Activated T-cell treated with anti-CD3 and anti-CD28 coated beads, Interleukin-2, amount 50 U/mL, for 24 hours (primary cell): Measurements from ENCODE around the gene AGMO.

ENCODE experiments used
- DNase-seq: peaks from one replicate; pipeline ENCODE4 v3.0.0-alpha.2; 2020
- H3K27ac Mint-ChIP-seq: 2 replicates; pipeline ENCODE4 v1.8.0; 2020; ENCODE audit warnings: mild to moderate bottlenecking, mixed read lengths
- H3K27me3 Mint-ChIP-seq: 2 replicates; pipeline ENCODE4 v1.8.0; 2020; ENCODE audit warnings: mixed read lengths
- H3K36me3 Mint-ChIP-seq: 2 replicates; pipeline ENCODE4 v1.8.0; 2020; ENCODE audit warnings: low read depth, mixed read lengths
- H3K4me1 Mint-ChIP-seq: 2 replicates; pipeline ENCODE4 v1.8.0; 2020; ENCODE audit warnings: low read depth, mixed read lengths
- H3K4me3 Mint-ChIP-seq: 2 replicates; pipeline ENCODE4 v1.8.0; 2020; ENCODE audit warnings: mild to moderate bottlenecking, moderate library complexity, mixed read lengths
- H3K9me3 Mint-ChIP-seq: 2 replicates; pipeline ENCODE4 v1.8.0; 2020; ENCODE audit warnings: mixed read lengths

The AGMO gene

DNA sequence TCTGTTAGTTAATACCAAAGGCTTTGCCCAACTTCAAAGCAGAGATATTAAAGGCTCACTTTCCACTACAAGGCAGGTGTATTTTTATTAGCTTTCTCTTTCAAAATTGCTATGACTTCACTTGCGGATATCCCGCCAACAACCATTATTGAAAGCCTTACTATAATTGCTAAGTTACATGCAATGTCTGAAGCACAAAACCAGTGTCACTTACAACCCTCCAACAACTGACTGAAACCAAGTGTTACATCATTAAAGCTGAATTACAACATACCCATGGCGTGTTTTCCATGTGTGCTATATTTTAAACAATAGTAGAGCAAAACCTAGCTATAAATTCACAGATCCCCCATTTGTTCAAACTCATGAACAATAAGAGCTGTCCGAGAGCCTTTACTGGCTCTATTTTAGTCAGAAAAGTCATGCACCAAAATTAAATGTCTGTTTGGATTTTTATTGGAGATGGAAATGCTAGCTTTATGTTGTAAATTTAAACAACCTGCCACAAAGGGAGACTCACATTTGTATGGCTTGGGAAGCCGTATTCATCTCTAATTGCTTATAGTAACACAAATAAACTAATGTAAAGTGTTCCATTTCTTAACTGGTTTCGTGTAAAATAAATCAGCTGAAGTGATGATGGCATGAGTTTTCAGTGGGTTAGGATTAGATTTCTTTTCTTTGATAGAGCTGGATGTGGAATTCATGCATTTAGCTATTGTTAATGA is 227.1 kb downstream of the AGMO start:
- Mint-ChIP-seq H3K4me3 (no peak overlapping the region), H3K27ac (no peak overlapping the region), H3K4me1 (no peaks in the 10 kb centered on the region), H3K27me3 (no peaks in the 10 kb centered on the region), H3K36me3 (no peaks in the 10 kb centered on the region), H3K9me3 (peaks cover 8% of the 10 kb centered on the region)
- DNase-seq = no peak

DNA sequence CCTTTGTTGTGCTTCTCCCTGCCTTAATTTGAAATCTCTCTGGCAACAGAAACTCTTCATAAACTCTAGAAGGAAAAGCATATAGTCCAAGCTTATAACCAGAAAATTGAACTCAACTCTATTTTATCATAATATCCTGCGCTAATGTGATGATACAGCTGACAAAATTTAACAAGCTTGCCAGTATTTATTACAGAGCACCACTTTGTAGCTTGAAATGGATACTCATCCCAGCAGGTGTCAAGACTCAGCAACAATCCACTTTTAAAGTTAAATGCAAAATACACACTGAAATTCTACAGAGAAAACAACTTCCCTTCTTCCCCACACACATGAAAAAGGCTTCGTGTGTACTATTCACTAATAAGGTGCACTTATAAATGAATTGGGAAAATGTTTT is 228.9 kb downstream of the AGMO start:
- Mint-ChIP-seq H3K4me3 (no peak overlapping the region), H3K9me3 (no peaks in the 10 kb centered on the region), H3K4me1 (no peaks in the 10 kb centered on the region), H3K27ac (no peak overlapping the region), H3K27me3 (no peaks in the 10 kb centered on the region), H3K36me3 (no peaks in the 10 kb centered on the region)
- no peak for DNase-seq

DNA sequence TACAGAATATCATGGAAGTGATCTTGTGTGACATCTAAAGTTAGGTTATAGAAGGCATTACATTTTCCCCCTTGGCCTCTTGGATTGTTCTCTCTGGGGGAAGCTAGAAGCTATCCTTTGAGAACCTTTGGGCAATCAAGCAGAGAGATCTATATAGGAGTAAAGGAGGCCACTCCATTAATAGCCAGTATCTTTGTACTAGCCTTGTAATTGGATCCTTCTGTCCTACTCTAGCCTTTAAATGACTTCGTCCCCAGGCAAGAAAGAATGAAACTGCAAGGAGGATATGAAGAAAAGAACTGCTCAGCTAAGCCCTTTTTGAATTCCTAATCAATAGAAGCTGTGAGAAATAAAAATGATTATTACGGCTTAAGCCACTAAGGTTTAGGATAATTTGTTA is 230.9 kb downstream of the AGMO start:
- H3K4me1 Mint-ChIP-seq = no peaks in the 10 kb centered on the region
- H3K27ac Mint-ChIP-seq = no peak overlapping the region
- DNase-seq = no peak
- no peaks in the 10 kb centered on the region for H3K9me3 Mint-ChIP-seq
- H3K4me3 Mint-ChIP-seq = no peak overlapping the region
- no peaks in the 10 kb centered on the region for H3K36me3 Mint-ChIP-seq
- no peaks in the 10 kb centered on the region for H3K27me3 Mint-ChIP-seq

DNA sequence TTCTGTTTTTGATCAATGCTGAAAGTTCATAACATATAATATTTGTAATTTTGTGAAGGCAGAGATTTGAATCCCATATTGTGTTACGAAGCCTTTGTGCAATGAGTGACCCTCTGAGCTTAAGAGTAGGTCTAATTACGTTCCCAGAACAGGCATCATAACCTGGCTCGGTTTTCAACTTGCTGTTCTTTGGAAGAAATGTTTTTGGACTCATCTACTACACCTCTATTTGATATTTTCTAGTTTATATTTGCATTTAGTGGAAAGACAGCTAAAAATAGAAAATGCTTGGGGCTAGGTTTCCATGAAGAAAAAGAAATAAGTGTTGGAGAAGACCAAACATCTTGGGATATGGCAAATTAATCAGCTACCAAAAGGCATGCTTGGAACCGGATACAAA is 234.8 kb downstream of the AGMO start:
- H3K9me3 Mint-ChIP-seq = no peaks in the 10 kb centered on the region
- no peaks in the 10 kb centered on the region for H3K36me3 Mint-ChIP-seq
- H3K4me3 Mint-ChIP-seq = no peak overlapping the region
- no peak overlapping the region for H3K27ac Mint-ChIP-seq
- no peaks in the 10 kb centered on the region for H3K27me3 Mint-ChIP-seq
- H3K4me1 Mint-ChIP-seq = no peaks in the 10 kb centered on the region
- DNase-seq = no peak

DNA sequence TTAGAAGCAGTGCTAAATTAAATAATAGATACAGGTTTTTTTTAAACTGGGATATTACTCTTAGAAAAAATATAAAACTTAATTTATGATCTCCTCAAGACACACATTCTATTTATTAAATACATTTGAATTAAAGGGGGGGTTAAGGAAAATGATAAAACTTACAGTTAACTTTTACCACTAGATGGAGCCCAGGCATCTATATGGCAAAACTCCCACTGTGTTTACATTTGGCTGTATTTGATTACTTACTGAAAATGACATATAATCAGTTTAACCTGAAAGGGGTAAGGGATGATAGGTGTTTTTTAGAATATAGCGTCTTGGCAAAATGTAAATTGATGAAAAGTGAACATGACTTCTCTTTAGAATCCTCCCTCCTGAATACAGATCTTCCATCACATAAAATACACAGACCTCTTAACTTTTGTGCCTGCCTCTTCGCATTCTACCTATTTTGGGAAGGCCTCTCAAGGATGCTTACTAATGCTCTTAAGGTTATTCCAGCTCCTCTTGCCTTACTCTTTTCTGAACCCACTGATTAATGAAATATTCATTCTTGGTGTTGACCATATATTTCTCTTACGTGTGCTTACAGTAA is 235.7 kb downstream of the AGMO start:
- H3K27me3 Mint-ChIP-seq = no peaks in the 10 kb centered on the region
- DNase-seq = no peak
- no peaks in the 10 kb centered on the region for H3K9me3 Mint-ChIP-seq
- H3K4me1 Mint-ChIP-seq = no peaks in the 10 kb centered on the region
- no peaks in the 10 kb centered on the region for H3K36me3 Mint-ChIP-seq
- no peak overlapping the region for H3K4me3 Mint-ChIP-seq
- no peak overlapping the region for H3K27ac Mint-ChIP-seq

DNA sequence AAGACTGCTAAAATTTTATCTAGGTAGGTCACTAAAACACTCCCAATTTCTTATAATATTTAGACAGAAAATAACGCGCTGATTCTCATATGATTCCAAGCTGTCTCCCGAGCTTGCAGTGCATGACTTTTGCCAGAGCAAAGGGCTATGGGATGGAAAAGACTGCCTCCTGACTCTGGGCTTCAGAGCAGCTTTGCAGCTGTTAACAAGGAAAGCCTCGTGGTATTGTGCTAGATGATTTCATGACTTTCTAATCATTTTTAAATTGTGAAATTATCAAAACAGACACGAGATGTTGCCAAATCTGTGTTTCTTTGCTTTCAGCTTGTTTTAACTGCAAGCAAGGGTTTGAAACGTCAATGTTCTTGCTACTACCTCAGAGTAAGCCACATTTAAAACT is 238.3 kb downstream of the AGMO start:
- no peak overlapping the region for H3K4me3 Mint-ChIP-seq
- no peaks in the 10 kb centered on the region for H3K27me3 Mint-ChIP-seq
- H3K27ac Mint-ChIP-seq = no peak overlapping the region
- no peaks in the 10 kb centered on the region for H3K9me3 Mint-ChIP-seq
- no peaks in the 10 kb centered on the region for H3K36me3 Mint-ChIP-seq
- DNase-seq = no peak
- no peaks in the 10 kb centered on the region for H3K4me1 Mint-ChIP-seq

DNA sequence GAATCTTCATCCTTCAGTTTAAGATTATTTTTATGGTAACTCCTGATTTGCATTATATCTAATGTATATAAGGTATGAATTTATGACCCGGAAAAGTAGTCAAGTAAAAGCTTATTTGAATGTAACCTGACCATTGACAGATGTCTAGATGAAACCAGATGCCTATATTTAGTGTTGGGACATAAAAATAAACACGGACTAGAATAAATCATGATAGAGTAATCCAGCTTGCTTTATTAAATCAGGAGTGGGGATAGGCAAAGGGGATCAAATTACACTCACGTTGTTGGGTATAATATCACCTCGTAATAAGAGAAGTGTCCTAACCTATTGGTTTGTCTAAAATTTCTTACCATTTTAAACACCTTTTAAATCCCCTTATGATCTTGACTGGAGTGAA is 244.6 kb downstream of the AGMO start:
- H3K36me3 Mint-ChIP-seq = no peaks in the 10 kb centered on the region
- H3K4me1 Mint-ChIP-seq = no peaks in the 10 kb centered on the region
- no peak for DNase-seq
- H3K4me3 Mint-ChIP-seq = no peak overlapping the region
- H3K9me3 Mint-ChIP-seq = no peaks in the 10 kb centered on the region
- H3K27me3 Mint-ChIP-seq = no peaks in the 10 kb centered on the region
- no peak overlapping the region for H3K27ac Mint-ChIP-seq

DNA sequence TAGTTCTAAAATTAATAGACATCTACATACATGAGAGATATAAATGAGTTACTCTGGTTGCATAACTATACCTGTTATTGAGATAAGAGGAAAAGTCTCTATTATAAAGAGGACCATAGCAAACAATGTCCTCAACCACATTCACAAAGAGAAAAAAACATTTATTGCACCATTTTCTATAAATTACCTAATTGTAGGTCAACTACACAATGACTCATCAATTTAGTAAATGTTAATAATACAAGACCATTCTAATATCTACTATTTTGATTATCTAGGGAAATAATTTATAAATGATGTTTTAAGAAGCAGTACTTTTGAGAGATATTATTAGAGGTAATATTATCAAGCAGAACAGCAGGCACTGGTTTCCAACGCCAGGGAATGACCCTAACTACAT is 246.1 kb downstream of the AGMO start:
- Mint-ChIP-seq H3K27ac (no peak overlapping the region), H3K9me3 (peaks cover 3% of the 10 kb centered on the region), H3K4me1 (no peaks in the 10 kb centered on the region), H3K27me3 (no peaks in the 10 kb centered on the region), H3K4me3 (no peak overlapping the region), H3K36me3 (no peaks in the 10 kb centered on the region)
- no peak for DNase-seq

DNA sequence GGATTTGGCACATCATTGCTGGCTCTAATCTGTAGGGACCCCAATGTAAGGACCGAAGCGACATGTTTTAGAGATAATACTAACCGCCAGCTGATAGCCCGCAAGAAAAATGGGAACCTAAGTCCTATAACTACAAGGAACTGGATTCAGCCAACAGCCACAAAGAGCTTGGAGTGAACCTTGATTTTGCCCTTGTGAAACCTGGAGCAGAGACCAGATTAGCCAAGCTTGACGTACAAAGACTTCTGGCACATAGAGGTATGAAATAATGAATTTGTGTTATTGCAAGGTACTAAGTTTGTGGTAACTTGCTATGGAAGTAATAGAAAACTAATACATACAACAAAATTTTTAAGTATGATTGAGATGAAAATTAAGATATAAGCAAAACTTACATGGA is 246.9 kb downstream of the AGMO start:
- H3K36me3 Mint-ChIP-seq = no peaks in the 10 kb centered on the region
- no peaks in the 10 kb centered on the region for H3K4me1 Mint-ChIP-seq
- peaks cover 4% of the 10 kb centered on the region for H3K9me3 Mint-ChIP-seq
- no peaks in the 10 kb centered on the region for H3K27me3 Mint-ChIP-seq
- H3K4me3 Mint-ChIP-seq = no peak overlapping the region
- no peak for DNase-seq
- H3K27ac Mint-ChIP-seq = no peak overlapping the region

DNA sequence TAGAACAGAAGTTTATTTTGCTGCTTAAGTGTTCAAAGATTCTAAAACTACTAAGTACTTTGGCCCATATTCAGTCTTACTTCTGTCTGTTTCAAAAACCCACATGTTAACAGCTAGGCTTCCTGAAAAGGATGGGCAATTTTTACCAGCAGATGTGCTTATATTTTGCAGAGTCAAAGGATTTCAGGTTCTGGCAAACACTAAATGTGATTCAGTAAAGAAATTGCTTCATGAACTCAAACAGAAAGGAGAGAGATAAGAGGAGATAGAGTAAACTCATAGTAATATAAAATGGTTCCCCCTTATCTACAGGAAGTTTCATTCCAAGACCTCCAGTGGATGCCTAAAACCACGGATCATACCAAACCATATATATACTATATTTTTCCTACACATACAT is 248.5 kb downstream of the AGMO start:
- Mint-ChIP-seq H3K27ac (no peak overlapping the region), H3K9me3 (peaks cover 4% of the 10 kb centered on the region), H3K27me3 (no peaks in the 10 kb centered on the region), H3K36me3 (no peaks in the 10 kb centered on the region), H3K4me1 (no peaks in the 10 kb centered on the region), H3K4me3 (no peak overlapping the region)
- DNase-seq = no peak

DNA sequence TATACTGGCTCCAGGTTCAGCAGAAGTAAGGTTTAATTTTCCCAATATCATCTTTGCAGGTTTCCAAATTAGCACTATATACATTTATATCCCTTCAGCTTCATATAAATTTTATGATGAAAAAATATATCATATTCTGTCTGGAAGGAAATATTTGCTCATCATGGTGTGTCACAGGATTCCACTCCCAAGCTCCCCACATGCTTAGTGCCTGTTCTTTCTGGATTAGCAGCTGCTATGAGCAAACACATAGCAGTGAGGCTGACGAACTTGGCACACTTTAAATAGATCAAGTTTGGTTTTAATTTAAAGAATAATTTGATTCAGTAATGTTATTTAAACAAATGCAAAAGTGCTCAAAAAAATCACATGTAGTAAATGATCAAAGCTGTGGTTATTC is 251.9 kb downstream of the AGMO start:
- H3K27me3 Mint-ChIP-seq = no peaks in the 10 kb centered on the region
- no peaks in the 10 kb centered on the region for H3K4me1 Mint-ChIP-seq
- no peak overlapping the region for H3K27ac Mint-ChIP-seq
- no peak for DNase-seq
- H3K4me3 Mint-ChIP-seq = no peak overlapping the region
- no peaks in the 10 kb centered on the region for H3K36me3 Mint-ChIP-seq
- H3K9me3 Mint-ChIP-seq = peaks cover 4% of the 10 kb centered on the region

DNA sequence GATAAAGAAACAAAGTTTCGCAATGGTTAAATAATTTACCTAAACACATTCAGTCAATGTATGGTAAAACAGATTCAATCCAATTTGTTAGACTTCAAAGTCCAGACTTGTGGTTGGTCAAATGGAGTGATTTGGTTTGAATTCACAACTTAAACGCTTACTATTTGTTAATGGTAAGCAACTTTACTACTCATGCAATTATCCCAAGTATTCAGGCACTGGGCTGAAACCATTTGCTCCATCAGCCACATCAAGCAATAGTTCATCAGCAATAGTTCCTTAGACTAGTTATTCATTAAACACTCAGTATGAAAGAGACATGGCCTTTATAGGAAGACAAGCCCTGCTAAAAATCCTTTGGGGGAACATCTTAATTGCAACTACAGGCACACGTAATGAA is 253.0 kb downstream of the AGMO start:
- Mint-ChIP-seq H3K4me1 (no peaks in the 10 kb centered on the region), H3K27me3 (no peaks in the 10 kb centered on the region), H3K27ac (no peak overlapping the region), H3K9me3 (peaks cover 4% of the 10 kb centered on the region), H3K4me3 (no peak overlapping the region), H3K36me3 (no peaks in the 10 kb centered on the region)
- no peak for DNase-seq

DNA sequence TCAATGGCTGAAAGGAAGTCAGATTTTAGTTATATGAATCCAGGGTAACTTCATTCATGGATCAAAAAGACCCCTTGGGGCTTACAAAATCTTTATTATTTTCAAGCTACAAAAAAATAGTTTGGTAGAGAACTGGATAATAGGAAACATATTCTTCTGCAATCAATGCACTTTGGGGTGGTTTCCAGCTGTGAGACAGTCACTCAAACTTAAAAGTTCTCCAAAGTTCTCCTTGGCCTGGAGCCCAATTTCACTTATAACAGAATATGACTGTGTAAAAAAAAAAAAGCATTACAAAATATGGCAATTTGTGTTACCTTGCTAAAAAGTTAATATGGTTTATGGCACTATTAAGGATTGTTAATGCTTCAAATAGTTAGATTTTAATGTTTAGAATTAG is 255.5 kb downstream of the AGMO start:
- no peak overlapping the region for H3K27ac Mint-ChIP-seq
- H3K36me3 Mint-ChIP-seq = no peaks in the 10 kb centered on the region
- H3K27me3 Mint-ChIP-seq = no peaks in the 10 kb centered on the region
- no peak for DNase-seq
- no peaks in the 10 kb centered on the region for H3K4me1 Mint-ChIP-seq
- no peak overlapping the region for H3K4me3 Mint-ChIP-seq
- peaks cover 4% of the 10 kb centered on the region for H3K9me3 Mint-ChIP-seq

DNA sequence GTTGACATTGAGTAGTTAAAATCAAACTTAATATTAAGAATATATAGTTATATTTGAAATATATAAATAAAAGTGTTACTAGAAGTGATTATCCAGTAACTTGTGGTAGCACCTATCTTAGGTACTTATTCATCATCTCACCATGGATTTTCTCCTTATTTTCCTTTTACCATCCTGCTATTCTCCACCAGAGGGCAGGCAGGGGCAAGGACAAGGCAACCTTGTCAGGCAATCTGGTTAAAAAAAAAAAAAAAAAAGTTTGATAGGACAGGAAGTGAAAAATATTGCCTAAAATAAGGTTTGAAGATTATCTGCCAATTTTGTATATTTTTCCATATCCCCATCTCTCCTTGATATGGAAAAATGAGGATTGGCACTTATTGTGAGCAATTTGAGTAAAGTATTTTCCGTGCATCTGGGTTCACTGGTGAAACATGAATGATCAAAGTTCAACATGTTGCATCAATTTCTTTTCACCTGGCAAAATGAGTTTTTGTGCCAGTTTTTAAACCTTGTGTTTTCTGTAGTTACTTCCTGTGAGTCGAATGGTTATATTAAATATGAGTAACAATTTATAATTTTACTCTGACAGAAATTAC is 256.7 kb downstream of the AGMO start:
- H3K9me3 Mint-ChIP-seq = no peaks in the 10 kb centered on the region
- DNase-seq = no peak
- no peaks in the 10 kb centered on the region for H3K4me1 Mint-ChIP-seq
- no peak overlapping the region for H3K27ac Mint-ChIP-seq
- H3K36me3 Mint-ChIP-seq = no peaks in the 10 kb centered on the region
- no peaks in the 10 kb centered on the region for H3K27me3 Mint-ChIP-seq
- H3K4me3 Mint-ChIP-seq = no peak overlapping the region

DNA sequence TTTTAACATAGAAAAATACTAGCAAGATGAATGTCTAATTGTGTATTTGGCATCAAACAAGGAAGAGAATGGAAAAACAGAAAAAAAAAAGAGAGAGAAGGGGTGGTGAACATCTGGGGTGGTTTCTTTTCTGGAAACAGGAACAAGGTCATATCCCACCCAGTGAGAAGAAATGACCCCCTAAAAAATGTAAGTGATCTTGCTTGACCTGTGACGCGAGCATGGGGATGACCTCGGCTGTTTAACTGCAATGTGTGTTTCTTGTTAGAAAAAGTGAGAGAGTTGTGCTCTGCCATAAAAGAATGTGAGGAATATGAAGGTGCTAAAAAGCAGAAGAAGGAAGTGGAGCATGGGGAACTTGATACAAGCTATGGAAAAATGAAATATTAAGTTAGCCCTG is 258.5 kb downstream of the AGMO start:
- Mint-ChIP-seq H3K27me3 (no peaks in the 10 kb centered on the region), H3K27ac (no peak overlapping the region), H3K9me3 (peaks cover 3% of the 10 kb centered on the region), H3K4me3 (no peak overlapping the region), H3K4me1 (no peaks in the 10 kb centered on the region), H3K36me3 (no peaks in the 10 kb centered on the region)
- DNase-seq = no peak
